A549 (cell line): ENCODE results near the gene VEGFC. TPM values are rescaled to one million over a fixed set of nuclear protein-coding genes. Genes with fewer than 3 reads are reported as not detected.

ENCODE experiments used
- ATAC-seq, 2 experiments: fragments of 200-7000 bp in 1 of 2; fragments of >200 bp in 1 of 2; cut with Nextera tagmentation in 1 of 2; cut with Tn5 transposase in 1 of 2; 3 replicates each; pipeline versions ENCODE4 v1.8.0 to v1.9.1; 2018 to 2020; ENCODE audit warnings: mild to moderate bottlenecking in 1 of 2, moderate library complexity in 1 of 2
- CTCF ChIA-PET: fragments of 300-600 bp; sonication (Branson Sonifier 250); formaldehyde crosslinking; extraction: SDS; loops from one replicate; lab custom pipeline; 2021; ENCODE audit warnings: antibody characterized with exemption, inconsistent platforms; lab: Yijun Ruan, JAX
- POLR2A ChIA-PET: fragments of 350-600 bp; formaldehyde crosslinking; extraction: SDS; loops from one replicate; lab custom pipeline; 2021; ENCODE audit warnings: antibody characterized with exemption, inconsistent platforms; lab: Yijun Ruan, JAX
- DNase-seq, 2 experiments: peaks; one replicate each; pipeline versions ENCODE4 v3.0.0 to v3.0.0-alpha.2; 2011 to 2016; ENCODE audit warnings: low read depth in 1 of 2, low spot score in 1 of 2
- FAIRE-seq: peaks from 2 replicates; lab custom pipeline; 2011; peaks lifted over from hg19 to GRCh38; lab: Jason Lieb, UNC
- H3K27ac ChIP-seq, 2 experiments: fragments of >200 bp; sonication (Bioruptor Twin); formaldehyde crosslinking; 3 replicates each; pipeline ENCODE4 v1.5.1; 2016 to 2017
- H3K4me1 ChIP-seq: fragments of >200 bp; sonication (Bioruptor Twin); formaldehyde crosslinking; 3 replicates; pipeline ENCODE4 v1.6.1; 2016
- H3K4me2 ChIP-seq: fragments of >200 bp; sonication (Bioruptor Twin); formaldehyde crosslinking; 3 replicates; pipeline ENCODE4 v1.6.1; 2016
- H3K4me3 ChIP-seq: fragments of >200 bp; sonication (Bioruptor Twin); formaldehyde crosslinking; 3 replicates; pipeline ENCODE4 v1.5.1; 2016
- H3K9me3 ChIP-seq: fragments of >200 bp; sonication (Bioruptor Twin); formaldehyde crosslinking; 3 replicates; pipeline ENCODE4 v1.6.1; 2016
- BHLHE40 ChIP-seq: IDR thresholded peaks from 2 replicates; pipeline ENCODE4 v1.6.1; 2012; ENCODE audit warnings: low read depth, low read length, inconsistent platforms
- CBX2 ChIP-seq: fragments of 200-600 bp; sonication (generic); IDR thresholded peaks from 2 replicates; pipeline ENCODE4 v1.6.1; 2016; ENCODE audit warnings: low read depth, mild to moderate bottlenecking, borderline replicate concordance
- CBX8 ChIP-seq: fragments of 200-600 bp; sonication (generic); IDR thresholded peaks from 2 replicates; pipeline ENCODE4 v1.6.1; 2016
- CEBPB ChIP-seq, 2 experiments: fragments of >200 bp in 1 of 2; sonication (Bioruptor Twin) in 1 of 2; formaldehyde crosslinking in 1 of 2; IDR thresholded peaks; 2 replicates each; pipeline ENCODE4 v1.6.1; 2012 to 2016
- FOXS1 ChIP-seq: fragments of 250-450 bp; sonication (Bioruptor Pico); IDR thresholded peaks from 2 replicates; pipeline ENCODE4 v1.5.0; 2020; ENCODE audit warnings: mild to moderate bottlenecking, moderate library complexity
- GATA3 ChIP-seq: IDR thresholded peaks from 2 replicates; pipeline ENCODE4 v1.6.1; 2012; ENCODE audit warnings: borderline replicate concordance
- HDAC2 ChIP-seq: fragments of 200-600 bp; sonication (generic); IDR thresholded peaks from 2 replicates; pipeline ENCODE4 v1.6.1; 2016
- HOXA7 ChIP-seq: fragments of 250-450 bp; sonication (Bioruptor Pico); IDR thresholded peaks from 2 replicates; pipeline ENCODE4 v1.5.0; 2020; ENCODE audit warnings: mild to moderate bottlenecking, moderate library complexity
- JUN ChIP-seq, 2 experiments: fragments of >200 bp; sonication (Bioruptor Twin); formaldehyde crosslinking; IDR thresholded peaks; 2 replicates in 1 of 2; 3 replicates in 1 of 2; pipeline ENCODE4 v1.6.1; 2016 to 2017
- MAZ ChIP-seq: fragments of 150-350 bp; IDR thresholded peaks from 2 replicates; pipeline ENCODE4 v1.6.1; 2014; ENCODE audit warnings: antibody characterized with exemption, low read depth, low read length, borderline replicate concordance
- POLR2A ChIP-seq: IDR thresholded peaks from 2 replicates; pipeline ENCODE4 v1.6.1; 2012; ENCODE audit warnings: mild to moderate bottlenecking, low read length
- POLR2AphosphoS2 ChIP-seq: conservative IDR thresholded peaks from 2 replicates; pipeline ENCODE4 v1.6.1; 2012; ENCODE audit warnings: low read length, improper control_type of control experiment, inconsistent platforms
- RNF2 ChIP-seq: fragments of 200-600 bp; sonication (generic); IDR thresholded peaks from 2 replicates; pipeline ENCODE4 v1.6.1; 2016; ENCODE audit warnings: low read depth, mild to moderate bottlenecking, antibody characterized with exemption, moderate library complexity, borderline replicate concordance
- SMC3 ChIP-seq: fragments of >200 bp; sonication (Bioruptor Twin); formaldehyde crosslinking; IDR thresholded peaks from 3 replicates; pipeline ENCODE4 v1.6.1; 2018; ENCODE audit warnings: inconsistent platforms
- TFCP2L1 ChIP-seq: fragments of 250-450 bp; sonication (Bioruptor Pico); IDR thresholded peaks from 2 replicates; pipeline ENCODE4 v1.5.0; 2021; ENCODE audit warnings: mild to moderate bottlenecking
- ZSCAN20 ChIP-seq: fragments of 250-450 bp; sonication (Bioruptor Pico); IDR thresholded peaks from 2 replicates; pipeline ENCODE4 v1.8.0; 2022; ENCODE audit warnings: mild to moderate bottlenecking, moderate library complexity
- WGBS: methylation state at CpG from one replicate; pipeline ENCODE4 v1.1.6; 2017; ENCODE audit errors: missing lambda C conversion rate; 5-methylcytosine and 5-hydroxymethylcytosine counted together
- polyA plus RNA-seq, 4 experiments: library from polyadenylated mRNA; depleted of rRNA in 3 of 4; stranded (reverse); fragments of >200 nt; fragmentation: RNase III in 1 of 4; extraction: RNeasy Plus Mini Kit Qiagen cat#74134 plus additional on column Dnase treatment in 1 of 4; gene quantifications; 2 replicates in 3 of 4; 3 replicates in 1 of 4; pipeline ENCODE4 v1.2.3, GENCODE V29; 2011 to 2017
- TF ChIP-seq, protein P1 (sequence below): IDR thresholded peaks from 2 replicates; pipeline ENCODE4 v1.6.1; 2012
- TF ChIP-seq, protein P2 (sequence below): fragments of 200-600 bp; sonication (generic); IDR thresholded peaks from 2 replicates; pipeline ENCODE4 v1.6.1; 2016; ENCODE audit warnings: antibody characterized with exemption, mild to moderate bottlenecking, moderate library complexity
- TF ChIP-seq, protein P3 (sequence below): fragments of >200 bp; sonication (Bioruptor Twin); formaldehyde crosslinking; IDR thresholded peaks from 2 replicates; pipeline ENCODE4 v1.6.1; 2016
- TF ChIP-seq, protein P4 (sequence below): fragments of 450-650 bp; IDR thresholded peaks from 2 replicates; pipeline ENCODE4 v1.6.1; 2014; ENCODE audit warnings: antibody characterized with exemption
- TF ChIP-seq, protein P5 (sequence below): fragments of 250-450 bp; sonication (Bioruptor Pico); IDR thresholded peaks from 2 replicates; pipeline ENCODE4 v1.5.0; 2021; ENCODE audit warnings: mild to moderate bottlenecking, moderate library complexity, borderline replicate concordance
- TF ChIP-seq, protein P6 (sequence below): fragments of 150-350 bp; IDR thresholded peaks from 2 replicates; pipeline ENCODE4 v1.6.1; 2014; ENCODE audit warnings: low read depth, mild to moderate bottlenecking, low read length

Gene VEGFC
- polyA plus RNA-seq, 2 of the 4 experiments (the other 2 are of a cell fraction) = 11.6 to 14.4 TPM

DNA sequence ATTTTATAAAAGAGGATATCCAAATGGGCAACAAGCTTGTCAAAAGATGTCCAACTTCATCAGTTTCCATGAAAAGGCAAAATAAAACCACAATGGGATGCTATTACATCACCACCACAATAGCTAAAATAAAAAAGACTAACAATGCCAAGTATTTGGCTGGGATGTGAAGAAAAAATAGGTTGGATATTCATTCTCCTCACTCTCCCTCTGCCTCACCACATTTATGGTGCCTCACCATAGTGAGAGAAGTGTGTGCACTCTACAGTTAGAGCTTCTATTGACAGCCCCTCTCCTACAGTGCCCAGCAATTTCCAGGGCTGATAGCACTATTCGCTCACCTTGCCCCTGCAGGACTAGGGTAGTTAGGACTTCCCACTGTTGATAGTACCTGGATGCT is 25.5 kb downstream of the VEGFC start:
- Histone ChIP-seq H3K27ac (no peak overlapping the region), H3K4me3 (no peak overlapping the region), H3K4me2 (no peak overlapping the region), H3K4me1 (peaks cover 23% of the 10 kb centered on the region), H3K9me3 (no peaks in the 10 kb centered on the region)
- POLR2A ChIA-PET = interaction anchor here (0.8 kb wide), 1 partner anchor 25 kb away, joined by 4 read pairs; the partner anchor contains the start of gene VEGFC
- TF ChIP-seq MAZ (no peak), POLR2AphosphoS2 (no peak), CEBPB (IDR thresholded peaks at IDR 0.05) (no peak), SMC3 (no peak)
- TF ChIP-seq, protein P1, sequence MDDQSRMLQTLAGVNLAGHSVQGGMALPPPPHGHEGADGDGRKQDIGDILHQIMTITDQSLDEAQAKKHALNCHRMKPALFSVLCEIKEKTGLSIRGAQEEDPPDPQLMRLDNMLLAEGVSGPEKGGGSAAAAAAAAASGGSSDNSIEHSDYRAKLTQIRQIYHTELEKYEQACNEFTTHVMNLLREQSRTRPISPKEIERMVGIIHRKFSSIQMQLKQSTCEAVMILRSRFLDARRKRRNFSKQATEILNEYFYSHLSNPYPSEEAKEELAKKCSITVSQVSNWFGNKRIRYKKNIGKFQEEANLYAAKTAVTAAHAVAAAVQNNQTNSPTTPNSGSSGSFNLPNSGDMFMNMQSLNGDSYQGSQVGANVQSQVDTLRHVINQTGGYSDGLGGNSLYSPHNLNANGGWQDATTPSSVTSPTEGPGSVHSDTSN = no peak
- TF ChIP-seq, protein P2, sequence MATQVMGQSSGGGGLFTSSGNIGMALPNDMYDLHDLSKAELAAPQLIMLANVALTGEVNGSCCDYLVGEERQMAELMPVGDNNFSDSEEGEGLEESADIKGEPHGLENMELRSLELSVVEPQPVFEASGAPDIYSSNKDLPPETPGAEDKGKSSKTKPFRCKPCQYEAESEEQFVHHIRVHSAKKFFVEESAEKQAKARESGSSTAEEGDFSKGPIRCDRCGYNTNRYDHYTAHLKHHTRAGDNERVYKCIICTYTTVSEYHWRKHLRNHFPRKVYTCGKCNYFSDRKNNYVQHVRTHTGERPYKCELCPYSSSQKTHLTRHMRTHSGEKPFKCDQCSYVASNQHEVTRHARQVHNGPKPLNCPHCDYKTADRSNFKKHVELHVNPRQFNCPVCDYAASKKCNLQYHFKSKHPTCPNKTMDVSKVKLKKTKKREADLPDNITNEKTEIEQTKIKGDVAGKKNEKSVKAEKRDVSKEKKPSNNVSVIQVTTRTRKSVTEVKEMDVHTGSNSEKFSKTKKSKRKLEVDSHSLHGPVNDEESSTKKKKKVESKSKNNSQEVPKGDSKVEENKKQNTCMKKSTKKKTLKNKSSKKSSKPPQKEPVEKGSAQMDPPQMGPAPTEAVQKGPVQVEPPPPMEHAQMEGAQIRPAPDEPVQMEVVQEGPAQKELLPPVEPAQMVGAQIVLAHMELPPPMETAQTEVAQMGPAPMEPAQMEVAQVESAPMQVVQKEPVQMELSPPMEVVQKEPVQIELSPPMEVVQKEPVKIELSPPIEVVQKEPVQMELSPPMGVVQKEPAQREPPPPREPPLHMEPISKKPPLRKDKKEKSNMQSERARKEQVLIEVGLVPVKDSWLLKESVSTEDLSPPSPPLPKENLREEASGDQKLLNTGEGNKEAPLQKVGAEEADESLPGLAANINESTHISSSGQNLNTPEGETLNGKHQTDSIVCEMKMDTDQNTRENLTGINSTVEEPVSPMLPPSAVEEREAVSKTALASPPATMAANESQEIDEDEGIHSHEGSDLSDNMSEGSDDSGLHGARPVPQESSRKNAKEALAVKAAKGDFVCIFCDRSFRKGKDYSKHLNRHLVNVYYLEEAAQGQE = no peak
- DNase-seq (no peak), FAIRE-seq (no peak), ATAC-seq (peak in 1 of 2 experiments; percentile 34; a peak in 1 of 6 replicates)
- CTCF ChIA-PET = no interaction called here
- WGBS = 89% methylated on average over 1 of the region's 1 CpG

DNA sequence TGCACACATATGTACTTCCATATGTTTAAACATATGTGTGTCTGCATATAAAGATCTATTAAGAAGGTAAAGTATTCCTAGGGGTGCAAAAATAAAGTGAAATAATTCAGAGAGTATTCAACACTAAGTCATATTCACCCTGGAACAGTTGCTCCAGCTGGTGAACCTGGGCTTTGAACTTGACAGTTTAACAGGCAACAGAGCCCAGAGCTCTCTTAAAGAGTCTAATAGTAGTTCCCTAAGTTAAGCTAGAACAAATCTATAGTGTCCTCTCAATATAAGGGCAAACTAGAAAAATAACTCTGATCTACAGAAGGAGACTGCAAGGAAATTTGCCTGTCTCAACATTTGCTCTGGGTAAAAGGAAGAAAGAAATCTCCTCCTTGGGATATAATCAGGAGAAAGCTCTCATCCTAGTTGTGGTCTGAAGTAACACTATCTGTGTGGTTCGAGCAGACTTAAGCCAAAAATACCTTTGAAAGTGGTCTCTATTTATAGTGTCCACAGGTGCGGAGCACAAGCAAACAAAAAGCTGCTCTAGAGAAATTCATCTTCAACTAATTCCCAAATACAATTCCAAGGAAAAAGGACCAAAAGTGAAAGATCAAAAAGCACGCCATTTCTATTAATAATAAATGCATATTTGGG is 29.9 kb downstream of the VEGFC start:
- DNase-seq = no peak
- ChIA-PET CTCF (interaction anchor here (0.6 kb wide), 1 partner anchor 81 kb away, joined by 3 read pairs; no protein-coding TSS in a partner anchor), POLR2A (no interaction called here)
- H3K4me3 ChIP-seq = no peak overlapping the region
- no peak for ATAC-seq
- no peaks in the 10 kb centered on the region for H3K4me1 ChIP-seq
- H3K27ac ChIP-seq = peak overlapping the region in 1 of 2 experiments; percentile 24; a peak in 1 of 6 replicates
- no peak for FAIRE-seq
- TF ChIP-seq RNF2 (no peak), FOXS1 (CRISPR knock-in tag) (no peak), POLR2A (no peak), CBX2 (no peak), GATA3 (no peak), HDAC2 (no peak), BHLHE40 (no peak)
- TF ChIP-seq, protein P3, sequence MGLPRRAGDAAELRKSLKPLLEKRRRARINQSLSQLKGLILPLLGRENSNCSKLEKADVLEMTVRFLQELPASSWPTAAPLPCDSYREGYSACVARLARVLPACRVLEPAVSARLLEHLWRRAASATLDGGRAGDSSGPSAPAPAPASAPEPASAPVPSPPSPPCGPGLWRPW = no peak
- TF ChIP-seq, protein P4, sequence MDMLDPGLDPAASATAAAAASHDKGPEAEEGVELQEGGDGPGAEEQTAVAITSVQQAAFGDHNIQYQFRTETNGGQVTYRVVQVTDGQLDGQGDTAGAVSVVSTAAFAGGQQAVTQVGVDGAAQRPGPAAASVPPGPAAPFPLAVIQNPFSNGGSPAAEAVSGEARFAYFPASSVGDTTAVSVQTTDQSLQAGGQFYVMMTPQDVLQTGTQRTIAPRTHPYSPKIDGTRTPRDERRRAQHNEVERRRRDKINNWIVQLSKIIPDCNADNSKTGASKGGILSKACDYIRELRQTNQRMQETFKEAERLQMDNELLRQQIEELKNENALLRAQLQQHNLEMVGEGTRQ = no peak
- H3K9me3 ChIP-seq = no peaks in the 10 kb centered on the region
- H3K4me2 ChIP-seq = no peak overlapping the region
- WGBS = 67% methylated on average over 3 of the region's 3 CpGs

DNA sequence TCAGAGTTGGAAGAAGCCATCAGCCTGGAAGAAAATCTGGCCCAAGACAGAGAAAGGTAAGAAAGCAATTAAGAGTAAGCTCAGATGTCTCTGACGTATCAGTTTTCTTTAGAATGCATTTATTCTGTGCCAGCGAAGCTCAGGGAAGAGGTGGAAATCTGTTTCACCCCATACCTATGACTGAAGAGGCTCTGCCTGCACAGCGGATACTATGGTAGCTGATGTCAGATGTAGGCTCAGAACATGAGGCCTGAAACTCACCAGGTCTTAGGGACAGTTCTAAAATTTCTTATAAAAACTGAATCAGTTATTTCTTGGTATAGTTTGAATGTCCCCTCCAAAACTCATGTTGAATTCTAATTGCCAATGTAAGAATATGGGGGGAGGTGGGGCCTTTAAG is 30.9 kb downstream of the VEGFC start:
- no peaks in the 10 kb centered on the region for H3K4me1 ChIP-seq
- no peak for DNase-seq
- no peak for ATAC-seq
- no peaks in the 10 kb centered on the region for H3K9me3 ChIP-seq
- no peak overlapping the region for H3K27ac ChIP-seq
- no peak overlapping the region for H3K4me3 ChIP-seq
- no peak overlapping the region for H3K4me2 ChIP-seq
- WGBS = 95% methylated on average over 3 of the region's 3 CpGs
- ChIA-PET CTCF (no interaction called here), POLR2A (no interaction called here)
- FAIRE-seq = no peak
- TF ChIP-seq, protein P4 = no peak
- TF ChIP-seq HOXA7 (CRISPR knock-in tag) (no peak), JUN (IDR thresholded peaks at IDR 0.05) (no peak), CBX8 (no peak), ZSCAN20 (no peak), TFCP2L1 (CRISPR knock-in tag) (no peak)
- TF ChIP-seq, protein P3 = no peak
- TF ChIP-seq, protein P5, sequence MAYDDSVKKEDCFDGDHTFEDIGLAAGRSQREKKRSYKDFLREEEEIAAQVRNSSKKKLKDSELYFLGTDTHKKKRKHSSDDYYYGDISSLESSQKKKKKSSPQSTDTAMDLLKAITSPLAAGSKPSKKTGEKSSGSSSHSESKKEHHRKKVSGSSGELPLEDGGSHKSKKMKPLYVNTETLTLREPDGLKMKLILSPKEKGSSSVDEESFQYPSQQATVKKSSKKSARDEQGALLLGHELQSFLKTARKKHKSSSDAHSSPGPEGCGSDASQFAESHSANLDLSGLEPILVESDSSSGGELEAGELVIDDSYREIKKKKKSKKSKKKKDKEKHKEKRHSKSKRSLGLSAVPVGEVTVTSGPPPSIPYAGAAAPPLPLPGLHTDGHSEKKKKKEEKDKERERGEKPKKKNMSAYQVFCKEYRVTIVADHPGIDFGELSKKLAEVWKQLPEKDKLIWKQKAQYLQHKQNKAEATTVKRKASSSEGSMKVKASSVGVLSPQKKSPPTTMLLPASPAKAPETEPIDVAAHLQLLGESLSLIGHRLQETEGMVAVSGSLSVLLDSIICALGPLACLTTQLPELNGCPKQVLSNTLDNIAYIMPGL (CRISPR knock-in tag) = no peak
- TF ChIP-seq, protein P6, sequence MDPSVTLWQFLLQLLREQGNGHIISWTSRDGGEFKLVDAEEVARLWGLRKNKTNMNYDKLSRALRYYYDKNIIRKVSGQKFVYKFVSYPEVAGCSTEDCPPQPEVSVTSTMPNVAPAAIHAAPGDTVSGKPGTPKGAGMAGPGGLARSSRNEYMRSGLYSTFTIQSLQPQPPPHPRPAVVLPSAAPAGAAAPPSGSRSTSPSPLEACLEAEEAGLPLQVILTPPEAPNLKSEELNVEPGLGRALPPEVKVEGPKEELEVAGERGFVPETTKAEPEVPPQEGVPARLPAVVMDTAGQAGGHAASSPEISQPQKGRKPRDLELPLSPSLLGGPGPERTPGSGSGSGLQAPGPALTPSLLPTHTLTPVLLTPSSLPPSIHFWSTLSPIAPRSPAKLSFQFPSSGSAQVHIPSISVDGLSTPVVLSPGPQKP = no peak
